T1000 (cell line): Measurements from ENCODE around the gene ATP6V1G1.
"Not testable (repeated sequence)": the region's sequence is repeated elsewhere in the genome, so short reads cannot be mapped to it uniquely, and the experiment has no call there.

Experiments used
- DNase-seq: peaks from one replicate; lab custom pipeline; 2025; ENCODE audit warnings: mixed read lengths; lab: John Stamatoyannopoulos, UW

Gene ATP6V1G1

GRCh38 chr9:114580609-114581193 lies 6.9 kb upstream of the ATP6V1G1 start:
- no peak for DNase-seq

GRCh38 chr9:114583371-114584155 lies 4.0 kb upstream of the ATP6V1G1 start:
- no peak for DNase-seq

- DNase-seq = no peak
These were observed 641 bp downstream of the ATP6V1G1 start for GRCh38 chr9:114588210-114588609.

- peak; percentile 12 for DNase-seq
These were observed 1.3 kb downstream of the ATP6V1G1 start for GRCh38 chr9:114588651-114589526.

- DNase-seq = no peak
These were observed 2.8 kb downstream of the ATP6V1G1 start for GRCh38 chr9:114590328-114590727.

GRCh38 chr9:114591291-114591787 lies 3.8 kb downstream of the ATP6V1G1 start:
- DNase-seq = no peak

GRCh38 chr9:114591849-114592248 lies 4.3 kb downstream of the ATP6V1G1 start:
- no peak for DNase-seq

GRCh38 chr9:114592356-114592755 lies 4.8 kb downstream of the ATP6V1G1 start:
- no peak for DNase-seq

- DNase-seq = no peak
These were observed 6.6 kb downstream of the ATP6V1G1 start for GRCh38 chr9:114594136-114594535.

- not testable (repeated sequence) for DNase-seq
These were observed 13.1 kb downstream of the ATP6V1G1 start for GRCh38 chr9:114600502-114601248.

- not testable (repeated sequence) for DNase-seq
These were observed 14.2 kb downstream of the ATP6V1G1 start for GRCh38 chr9:114601787-114602186.

GRCh38 chr9:114602620-114603019 lies 15.1 kb downstream of the ATP6V1G1 start:
- no peak for DNase-seq

- no peak for DNase-seq
These were observed 15.7 kb downstream of the ATP6V1G1 start for GRCh38 chr9:114603248-114603647.

GRCh38 chr9:114604989-114605388 lies 17.4 kb downstream of the ATP6V1G1 start:
- no peak for DNase-seq

- DNase-seq = no peak
These were observed 18.5 kb downstream of the ATP6V1G1 start for GRCh38 chr9:114606068-114606467.

GRCh38 chr9:114606597-114607207 lies 19.1 kb downstream of the ATP6V1G1 start:
- no peak for DNase-seq

- no peak for DNase-seq
These were observed 20.3 kb downstream of the ATP6V1G1 start for GRCh38 chr9:114607671-114608524.

GRCh38 chr9:114608525-114608796 lies 20.9 kb downstream of the ATP6V1G1 start:
- DNase-seq = no peak

GRCh38 chr9:114611516-114612271 lies 24.1 kb downstream of the ATP6V1G1 start:
- peak; percentile 56 for DNase-seq
